DND-41 (cell line): ENCODE measurements around the gene PLCB4.

Experiments
- ATAC-seq: fragments of 200-7000 bp; cut with Tn5 transposase; 3 replicates; pipeline ENCODE4 v1.9.1; 2021; ENCODE audit warnings: low read depth; ENCODE audit not compliant: insufficient read depth
- DNase-seq: peaks from one replicate; pipeline ENCODE4 v3.0.0-alpha.2; 2020
- H2AFZ ChIP-seq: 2 replicates; pipeline ENCODE4 v1.6.0; 2012; ENCODE audit warnings: low read depth, low read length
- H3K27ac ChIP-seq: 2 replicates; pipeline ENCODE4 v1.5.1; 2012; ENCODE audit warnings: low read length, inconsistent platforms
- H3K27me3 ChIP-seq: fragments of 200-600 bp; sonication (generic); 2 replicates; pipeline ENCODE4 v1.6.0; 2012; ENCODE audit warnings: low read length, mild to moderate bottlenecking, inconsistent platforms; ENCODE audit not compliant: insufficient read depth, poor library complexity
- H3K36me3 ChIP-seq: 2 replicates; pipeline ENCODE4 v1.5.1; 2012; ENCODE audit warnings: low read length, inconsistent platforms; ENCODE audit not compliant: insufficient read depth
- H3K4me1 ChIP-seq: 2 replicates; pipeline ENCODE4 v1.5.1; 2012; ENCODE audit warnings: mild to moderate bottlenecking, low read length; ENCODE audit not compliant: insufficient read depth
- H3K4me2 ChIP-seq: 2 replicates; pipeline ENCODE4 v1.6.0; 2012; ENCODE audit warnings: mild to moderate bottlenecking, moderate library complexity, low read length, inconsistent platforms; ENCODE audit not compliant: insufficient read depth
- H3K4me3 ChIP-seq, 2 experiments: fragments of 200-600 bp in 1 of 2; shearing (Covaris generic) in 1 of 2; 2 replicates each; pipeline ENCODE4 v1.5.1; 2012 to 2016; ENCODE audit warnings: inconsistent platforms in 2 of 2, low read length in 2 of 2, mild to moderate bottlenecking in 2 of 2, low read depth in 1 of 2, moderate library complexity in 1 of 2
- H3K79me2 ChIP-seq: 2 replicates; pipeline ENCODE4 v1.6.0; 2012; ENCODE audit warnings: low read length, inconsistent platforms; ENCODE audit not compliant: insufficient read depth
- H3K9ac ChIP-seq: 2 replicates; pipeline ENCODE4 v1.6.0; 2012; ENCODE audit warnings: low read depth, mild to moderate bottlenecking, inconsistent platforms, low read length, moderate library complexity
- H3K9me3 ChIP-seq: 2 replicates; pipeline ENCODE4 v1.5.1; 2012; ENCODE audit warnings: low read length, moderate library complexity, mild to moderate bottlenecking, inconsistent platforms; ENCODE audit not compliant: insufficient read depth, severe bottlenecking
- H4K20me1 ChIP-seq: 2 replicates; pipeline ENCODE4 v1.6.0; 2012; ENCODE audit warnings: low read length; ENCODE audit not compliant: insufficient read depth
- CTCF ChIP-seq: IDR thresholded peaks from 2 replicates; pipeline ENCODE4 v1.5.1; 2012; ENCODE audit warnings: borderline replicate concordance, low read length, moderate library complexity, mild to moderate bottlenecking; ENCODE audit not compliant: poor library complexity, severe bottlenecking; ENCODE audit errors: extremely low read depth
- EZH2 ChIP-seq: IDR thresholded peaks from 3 replicates; pipeline ENCODE4 v1.6.1; 2012; ENCODE audit warnings: borderline replicate concordance, low read depth, mild to moderate bottlenecking, moderate library complexity, low read length, inconsistent platforms; ENCODE audit not compliant: severe bottlenecking

Gene PLCB4

GRCh38 chr20:9493803-9494202 is 424.9 kb downstream of the PLCB4 start:
- H3K36me3 ChIP-seq, result no peaks in the 10 kb centered on the region
- no peak overlapping the region for H3K4me3 ChIP-seq
- H4K20me1 ChIP-seq, result no peaks in the 10 kb centered on the region
- no peaks in the 10 kb centered on the region for H3K79me2 ChIP-seq
- H3K9me3 ChIP-seq, result no peaks in the 10 kb centered on the region
- no peak for DNase-seq
- no peak overlapping the region for H3K4me2 ChIP-seq
- ATAC-seq, result no peak
- H3K27me3 ChIP-seq, result no peaks in the 10 kb centered on the region
- TF ChIP-seq CTCF (no peak), EZH2 (no peak)
- no peaks in the 10 kb centered on the region for H3K4me1 ChIP-seq
- no peak overlapping the region for H3K27ac ChIP-seq
- H3K9ac ChIP-seq, result no peak overlapping the region
- H2AFZ ChIP-seq, result no peak overlapping the region

GRCh38 chr20:9495701-9496100 is 426.8 kb downstream of the PLCB4 start:
- Histone ChIP-seq H3K27me3 (no peaks in the 10 kb centered on the region), H3K4me3 (no peak overlapping the region), H3K79me2 (no peaks in the 10 kb centered on the region), H3K4me2 (no peak overlapping the region), H3K9ac (no peak overlapping the region), H3K27ac (no peak overlapping the region), H3K9me3 (no peaks in the 10 kb centered on the region), H4K20me1 (no peaks in the 10 kb centered on the region), H3K4me1 (no peaks in the 10 kb centered on the region), H2AFZ (no peak overlapping the region), H3K36me3 (no peaks in the 10 kb centered on the region)
- ATAC-seq, result no peak
- no peak for TF ChIP-seq EZH2
- TF ChIP-seq CTCF, result no peak
- no peak for DNase-seq

GRCh38 chr20:9496155-9496554 is 427.3 kb downstream of the PLCB4 start:
- Histone ChIP-seq H3K4me1 (no peaks in the 10 kb centered on the region), H3K79me2 (no peaks in the 10 kb centered on the region), H4K20me1 (no peaks in the 10 kb centered on the region), H3K36me3 (no peaks in the 10 kb centered on the region), H3K27me3 (no peaks in the 10 kb centered on the region), H3K9me3 (no peaks in the 10 kb centered on the region), H3K27ac (no peak overlapping the region), H2AFZ (no peak overlapping the region), H3K9ac (no peak overlapping the region), H3K4me2 (no peak overlapping the region), H3K4me3 (no peak overlapping the region)
- TF ChIP-seq CTCF (no peak), EZH2 (no peak)
- no peak for DNase-seq
- ATAC-seq, result no peak

GRCh38 chr20:9498322-9498721 is 429.4 kb downstream of the PLCB4 start:
- ATAC-seq, result no peak
- Histone ChIP-seq H3K9me3 (no peaks in the 10 kb centered on the region), H3K4me1 (no peaks in the 10 kb centered on the region), H3K27ac (no peak overlapping the region), H2AFZ (no peak overlapping the region), H3K4me2 (no peak overlapping the region), H3K79me2 (no peaks in the 10 kb centered on the region), H4K20me1 (no peaks in the 10 kb centered on the region), H3K27me3 (no peaks in the 10 kb centered on the region), H3K9ac (no peak overlapping the region), H3K4me3 (no peak overlapping the region), H3K36me3 (no peaks in the 10 kb centered on the region)
- TF ChIP-seq CTCF (no peak), EZH2 (no peak)
- no peak for DNase-seq
